CD4-positive, alpha-beta T cell treated with Interleukin-2 at 100 ng/mL for 4 hours (primary cell): ENCODE data around the gene MTRF1.
"Not testable (repeated sequence)": the region's sequence is repeated elsewhere in the genome, so short reads cannot be mapped to it uniquely, and the experiment has no call there.

Experiments used
- DNase-seq: peaks from one replicate; pipeline ENCODE4 v3.0.0-alpha.2; 2020; ENCODE audit warnings: low spot score

MTRF1 gene

GRCh38 chr13:41282129-41282571 is 18.8 kb upstream of the MTRF1 start:
- no peak for DNase-seq

GRCh38 chr13:41279156-41279555 is 15.8 kb upstream of the MTRF1 start:
- not testable (repeated sequence) for DNase-seq

GRCh38 chr13:41276824-41277223 is 13.4 kb upstream of the MTRF1 start:
- DNase-seq, result no peak

GRCh38 chr13:41274881-41275280 is 11.5 kb upstream of the MTRF1 start:
- no peak for DNase-seq

GRCh38 chr13:41273831-41274441 is 10.6 kb upstream of the MTRF1 start:
- DNase-seq, result no peak

GRCh38 chr13:41271456-41272285 is 8.3 kb upstream of the MTRF1 start:
- peak; percentile 2 for DNase-seq

GRCh38 chr13:41268764-41269163 is 5.4 kb upstream of the MTRF1 start:
- no peak for DNase-seq

GRCh38 chr13:41267106-41267505 is 3.7 kb upstream of the MTRF1 start:
- no peak for DNase-seq

- no peak for DNase-seq
Observed at GRCh38 chr13:41259875-41260501, 3.4 kb downstream of the MTRF1 start.

GRCh38 chr13:41257535-41257934 is 5.8 kb downstream of the MTRF1 start:
- no peak for DNase-seq

GRCh38 chr13:41254902-41255301 is 8.5 kb downstream of the MTRF1 start:
- DNase-seq, result no peak

GRCh38 chr13:41250993-41251392 is 12.4 kb downstream of the MTRF1 start:
- no peak for DNase-seq

GRCh38 chr13:41246969-41247680 is 16.3 kb downstream of the MTRF1 start:
- no peak for DNase-seq

- no peak for DNase-seq
Observed at GRCh38 chr13:41244556-41244955, 18.8 kb downstream of the MTRF1 start.

- no peak for DNase-seq
Observed at GRCh38 chr13:41241626-41242025, 21.8 kb downstream of the MTRF1 start.

GRCh38 chr13:41236369-41236768 is 27.0 kb downstream of the MTRF1 start:
- DNase-seq, result no peak

GRCh38 chr13:41232578-41233480 is 30.5 kb downstream of the MTRF1 start:
- DNase-seq, result no peak

GRCh38 chr13:41231786-41232185 is 31.6 kb downstream of the MTRF1 start:
- DNase-seq, result no peak

- no peak for DNase-seq
Observed at GRCh38 chr13:41231025-41231677, 32.2 kb downstream of the MTRF1 start.

- DNase-seq, result no peak
Observed at GRCh38 chr13:41229356-41229755, 34.0 kb downstream of the MTRF1 start.
